B cell (primary cell): ENCODE measurements around the gene STAT4. TPM values are rescaled to one million over a fixed set of nuclear protein-coding genes. Genes with fewer than 3 reads are reported as not detected.

Experiments used
- ATAC-seq: fragments of 200-7000 bp; cut with Tn5 transposase; one replicate; pipeline ENCODE4 v1.10.0; 2021; ENCODE audit warnings: low read depth, mild to moderate bottlenecking, moderate number of reproducible peaks, moderate library complexity
- CTCF ChIA-PET: fragments of 350-600 bp; sonication (Branson Sonifier 250); formaldehyde crosslinking; loops from one replicate; lab custom pipeline; 2021; ENCODE audit warnings: antibody characterized with exemption, inconsistent platforms; lab: Charles Lee
- POLR2A ChIA-PET: fragments of 350-600 bp; sonication (Branson Sonifier 250); formaldehyde crosslinking; loops from one replicate; lab custom pipeline; 2021; ENCODE audit warnings: antibody characterized with exemption; lab: Charles Lee
- DNase-seq: peaks from one replicate; pipeline ENCODE4 v3.0.0; 2013
- H2AFZ ChIP-seq: 2 replicates; pipeline ENCODE4 v1.6.1; 2012; ENCODE audit warnings: mild to moderate bottlenecking, low read depth, low read length; ENCODE audit not compliant: insufficient read depth, poor library complexity, severe bottlenecking
- H3K27ac ChIP-seq, 2 donors: 1 replicate in 1 of 2; 2 replicates in 1 of 2; pipeline ENCODE4 v1.5.1; 2012 to 2013; ENCODE audit warnings: low read length in 2 of 2, mild to moderate bottlenecking in 2 of 2, moderate library complexity in 1 of 2
- H3K27me3 ChIP-seq, 4 experiments: fragments of 200-600 bp in 1 of 4; sonication (generic) in 1 of 4; replicated peaks in 1 of 4; 1 replicate in 2 of 4; 2 replicates in 2 of 4; pipeline versions ENCODE4 v1.6.1 to v1.7.0; 2013 to 2016; ENCODE audit warnings: low read length in 3 of 4, mild to moderate bottlenecking in 2 of 4, mixed read lengths in 1 of 4, moderate library complexity in 1 of 4; ENCODE audit not compliant: insufficient read depth in 4 of 4, control insufficient read depth in 3 of 4; ENCODE audit errors: control extremely low read depth in 1 of 4
- H3K36me3 ChIP-seq, 2 experiments: replicated peaks in 1 of 2; 1 replicate in 1 of 2; 2 replicates in 1 of 2; pipeline versions ENCODE4 v1.6.1 to v1.7.1; 2013; ENCODE audit warnings: low read length in 1 of 2; ENCODE audit not compliant: insufficient read depth in 2 of 2, control insufficient read depth in 1 of 2; ENCODE audit errors: control extremely low read depth in 1 of 2, extremely low read depth in 1 of 2
- H3K4me1 ChIP-seq, 2 donors: fragments of 200-600 bp in 1 of 2; sonication (generic) in 1 of 2; 1 replicate in 1 of 2; 2 replicates in 1 of 2; pipeline versions ENCODE4 v1.5.1 to v1.6.1; 2013 to 2017; ENCODE audit warnings: low read length in 2 of 2; ENCODE audit not compliant: control insufficient read depth in 2 of 2, insufficient read depth in 2 of 2
- H3K4me2 ChIP-seq: replicated peaks from 2 replicates; pipeline ENCODE3; 2012; ENCODE audit warnings: mild to moderate bottlenecking, low read depth, low read length; ENCODE audit not compliant: poor library complexity, severe bottlenecking
- H3K4me3 ChIP-seq, 5 experiments: fragments of 200-600 bp in 1 of 5; sonication (generic) in 1 of 5; 1 replicate in 3 of 5; 2 replicates in 2 of 5; pipeline versions ENCODE4 v1.5.1 to v1.7.0; 2011 to 2016; ENCODE audit warnings: low read length in 4 of 5, mild to moderate bottlenecking in 4 of 5, low read depth in 2 of 5, control low read depth in 1 of 5, moderate library complexity in 1 of 5; ENCODE audit not compliant: insufficient read depth in 1 of 5; ENCODE audit errors: control extremely low read depth in 1 of 5, extremely low read depth in 1 of 5
- H3K79me2 ChIP-seq: fragments of 200-600 bp; sonication (generic); one replicate; pipeline ENCODE4 v1.6.0; 2016; ENCODE audit warnings: low read length; ENCODE audit not compliant: control insufficient read depth, insufficient read depth
- H3K9ac ChIP-seq: fragments of 200-600 bp; sonication (generic); 2 replicates; pipeline ENCODE4 v1.6.1; 2017; ENCODE audit warnings: mild to moderate bottlenecking, low read length, moderate library complexity
- H3K9me3 ChIP-seq, 3 donors: one replicate each; pipeline versions ENCODE4 v1.6.1 to v1.7.1; 2013; ENCODE audit warnings: low read length in 2 of 3; ENCODE audit not compliant: control insufficient read depth in 2 of 3, insufficient read depth in 1 of 3; ENCODE audit errors: control extremely low read depth in 1 of 3
- H4K20me1 ChIP-seq: 2 replicates; pipeline ENCODE4 v1.6.0; 2012; ENCODE audit warnings: mild to moderate bottlenecking, low read length; ENCODE audit not compliant: insufficient read depth, control insufficient read depth, poor library complexity, severe bottlenecking
- H3K27ac Mint-ChIP-seq: one replicate; pipeline ENCODE4 v1.8.0; 2021; ENCODE audit warnings: mixed read lengths
- H3K27me3 Mint-ChIP-seq: one replicate; pipeline ENCODE4 v1.8.0; 2021; ENCODE audit warnings: mixed read lengths
- H3K4me1 Mint-ChIP-seq: one replicate; pipeline ENCODE4 v1.8.0; 2021; ENCODE audit warnings: mixed read lengths
- H3K4me3 Mint-ChIP-seq: one replicate; pipeline ENCODE4 v1.8.0; 2021; ENCODE audit warnings: mixed read lengths
- H3K9me3 Mint-ChIP-seq: one replicate; pipeline ENCODE4 v1.8.0; 2022; ENCODE audit warnings: mixed read lengths; ENCODE audit not compliant: insufficient read depth
- EZH2 ChIP-seq: IDR thresholded peaks from 2 replicates; pipeline ENCODE4 v1.6.1; 2012; ENCODE audit warnings: borderline replicate concordance, low read depth, mild to moderate bottlenecking, moderate library complexity, low read length; ENCODE audit not compliant: insufficient read depth, poor library complexity, severe bottlenecking
- WGBS: methylation state at CpG from one replicate; pipeline ENCODE4 v1.1.5; 2013; ENCODE audit warnings: missing lambda C conversion rate; ENCODE audit not compliant: insufficient coverage; 5-methylcytosine and 5-hydroxymethylcytosine counted together
- intact Hi-C: fragments of 100-400 bp; cut with micrococcal nuclease; formaldehyde crosslinking; loops from one replicate; pipeline ENCODE4 v1.10.0; 2022
- polyA plus RNA-seq: library from polyadenylated mRNA; depleted of rRNA; stranded (reverse); fragments of >200 nt; gene quantifications from 2 replicates; pipeline ENCODE4 v1.2.3, GENCODE V29; 2012
- total RNA-seq, 2 donors: library from RNA; stranded (reverse); fragments of 120-200 nt in 1 of 2; gene quantifications; 1 replicate in 1 of 2; 2 replicates in 1 of 2; pipeline versions ENCODE4 v1.2.3 to v1.2.4, GENCODE V29; 2013 to 2022
- TF ChIP-seq, protein P1 (sequence below): fragments of 200-600 bp; IDR thresholded peaks from one replicate; pipeline ENCODE4 v1.8.0; 2022; ENCODE audit warnings: antibody characterized with exemption, mild to moderate bottlenecking

Gene STAT4
- total and polyA plus RNA-seq, 2 donors (not counting 1 experiment from before 2014, with no cell fraction given), result 2.0 to 62.1 TPM

DNA sequence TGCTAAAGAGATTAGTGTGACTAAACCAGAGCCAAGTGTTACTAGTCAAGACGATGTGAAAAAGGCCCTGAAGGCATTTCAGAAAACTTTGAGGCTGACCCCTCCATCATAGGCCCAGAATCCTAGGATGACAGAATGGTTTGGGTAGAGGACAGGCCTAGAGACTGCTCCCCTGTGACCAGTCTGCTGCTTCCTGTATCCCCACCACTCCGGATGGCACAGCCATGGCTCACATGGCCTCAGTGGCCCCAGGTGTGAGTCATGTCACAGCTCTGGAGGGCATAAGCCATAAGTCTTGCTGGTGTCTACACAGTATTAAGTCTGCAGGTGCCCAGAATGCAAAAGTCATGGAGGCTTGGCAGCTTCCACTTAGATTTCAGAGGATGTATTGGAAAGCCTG, 124.4 kb downstream of the STAT4 start:
- no peaks in the 10 kb centered on the region for H3K27me3 Mint-ChIP-seq
- Histone ChIP-seq H3K79me2 (peaks cover 9% of the 10 kb centered on the region), H3K4me1 (peaks cover 7% of the 10 kb centered on the region in 2 donors), H3K4me3 (no peak overlapping the region), H3K9ac (no peak overlapping the region), H3K27me3 (no peaks in the 10 kb centered on the region), H2AFZ (no peak overlapping the region), H3K4me2 (no peak overlapping the region), H3K9me3 (no peaks in the 10 kb centered on the region), H4K20me1 (no peaks in the 10 kb centered on the region), H3K36me3 (no peaks in the 10 kb centered on the region), H3K27ac (no peak overlapping the region)
- no peaks in the 10 kb centered on the region for H3K9me3 Mint-ChIP-seq
- intact Hi-C loops, result loop anchor here (10.0 kb wide), 1 partner anchor 1582 kb away; the partner anchor contains the start of gene WDR75
- H3K4me1 Mint-ChIP-seq, result peaks cover 3% of the 10 kb centered on the region
- H3K4me3 Mint-ChIP-seq, result no peak overlapping the region
- H3K27ac Mint-ChIP-seq, result no peak overlapping the region
- TF ChIP-seq, protein P1, sequence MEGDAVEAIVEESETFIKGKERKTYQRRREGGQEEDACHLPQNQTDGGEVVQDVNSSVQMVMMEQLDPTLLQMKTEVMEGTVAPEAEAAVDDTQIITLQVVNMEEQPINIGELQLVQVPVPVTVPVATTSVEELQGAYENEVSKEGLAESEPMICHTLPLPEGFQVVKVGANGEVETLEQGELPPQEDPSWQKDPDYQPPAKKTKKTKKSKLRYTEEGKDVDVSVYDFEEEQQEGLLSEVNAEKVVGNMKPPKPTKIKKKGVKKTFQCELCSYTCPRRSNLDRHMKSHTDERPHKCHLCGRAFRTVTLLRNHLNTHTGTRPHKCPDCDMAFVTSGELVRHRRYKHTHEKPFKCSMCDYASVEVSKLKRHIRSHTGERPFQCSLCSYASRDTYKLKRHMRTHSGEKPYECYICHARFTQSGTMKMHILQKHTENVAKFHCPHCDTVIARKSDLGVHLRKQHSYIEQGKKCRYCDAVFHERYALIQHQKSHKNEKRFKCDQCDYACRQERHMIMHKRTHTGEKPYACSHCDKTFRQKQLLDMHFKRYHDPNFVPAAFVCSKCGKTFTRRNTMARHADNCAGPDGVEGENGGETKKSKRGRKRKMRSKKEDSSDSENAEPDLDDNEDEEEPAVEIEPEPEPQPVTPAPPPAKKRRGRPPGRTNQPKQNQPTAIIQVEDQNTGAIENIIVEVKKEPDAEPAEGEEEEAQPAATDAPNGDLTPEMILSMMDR, result no peak
- no peak for TF ChIP-seq EZH2
- POLR2A ChIA-PET, result no interaction called here
- CTCF ChIA-PET, result interaction anchor here (0.6 to 1.1 kb wide), 2 partner anchors 8 to 513 kb away, joined by 3 read pairs; no protein-coding TSS in a partner anchor
- no peak for ATAC-seq
- DNase-seq, result no peak
- WGBS, result 0% methylated on average over 1 of the region's 2 CpGs

DNA sequence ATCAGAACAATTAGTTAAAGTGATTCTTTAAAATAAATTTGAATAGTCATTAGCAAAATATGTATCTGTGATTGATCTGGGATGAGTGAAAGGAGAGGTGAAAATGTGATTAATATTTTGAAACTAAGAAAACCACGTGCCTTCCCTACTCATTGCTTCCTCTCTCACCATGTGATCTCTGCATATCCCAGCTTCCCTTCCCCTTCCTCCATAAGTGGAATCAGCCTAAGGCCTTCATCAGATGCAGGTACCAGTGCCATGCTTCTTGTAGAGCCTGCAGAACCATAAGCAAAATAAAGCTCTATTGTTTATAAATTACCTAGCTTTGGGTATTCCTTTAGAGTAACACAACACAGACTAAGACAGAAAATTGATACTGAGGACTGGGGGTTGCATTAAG, 125.7 kb downstream of the STAT4 start:
- intact Hi-C loops, result loop anchor here (10.0 kb wide), 1 partner anchor 1580 kb away; the partner anchor contains the start of gene WDR75
- POLR2A ChIA-PET, result no interaction called here

More for the DNA sequence above, 125.7 kb downstream of the STAT4 start:
- H3K27me3 Mint-ChIP-seq, result no peaks in the 10 kb centered on the region
- Histone ChIP-seq H4K20me1 (no peaks in the 10 kb centered on the region), H3K9me3 (no peaks in the 10 kb centered on the region), H3K4me3 (no peak overlapping the region), H3K4me1 (peaks cover 7 to 15% of the 10 kb centered on the region in 2 donors), H3K9ac (no peak overlapping the region), H3K27me3 (no peaks in the 10 kb centered on the region), H3K36me3 (no peaks in the 10 kb centered on the region), H3K4me2 (no peak overlapping the region), H2AFZ (no peak overlapping the region), H3K27ac (no peak overlapping the region), H3K79me2 (peaks cover 9% of the 10 kb centered on the region)
- no CpG with 5 or more reads among the region's 1 CpG for WGBS
- H3K27ac Mint-ChIP-seq, result no peak overlapping the region
- H3K9me3 Mint-ChIP-seq, result no peaks in the 10 kb centered on the region
- ATAC-seq (no peak), DNase-seq (no peak)
- peaks cover 1% of the 10 kb centered on the region for H3K4me1 Mint-ChIP-seq
- CTCF ChIA-PET, result interaction anchor here (1.1 to 1.4 kb wide), 2 partner anchors 10 to 131 kb away, joined by 3 to 5 read pairs; no protein-coding TSS in a partner anchor
- TF ChIP-seq EZH2, result no peak
- TF ChIP-seq, protein P1, result no peak
- H3K4me3 Mint-ChIP-seq, result no peak overlapping the region
